Kidney tubule cell (primary cell): ENCODE measurements around the gene KLHL8.

Source experiments
- DNase-seq: peaks from one replicate; pipeline ENCODE4 v3.0.0-alpha.2; 2018; ENCODE audit warnings: low spot score

KLHL8 gene

GRCh38 chr4:87220094-87220822, at the start of gene KLHL8:
KLHL8 (minus strand) TSS chr4:87220618; CDS start chr4:87195539, 25,079 bp downstream.
- peak; percentile 93 for DNase-seq

- peak; percentile 62 for DNase-seq
These were observed 49.7 kb upstream of the KLHL8 start for GRCh38 chr4:87270144-87270543.

- DNase-seq, result peak; percentile 81
These were observed 48.0 kb upstream of the KLHL8 start for GRCh38 chr4:87268411-87268810.

GRCh38 chr4:87266986-87267385, 46.6 kb upstream of the KLHL8 start:
- DNase-seq, result no peak

GRCh38 chr4:87262886-87263285, 42.5 kb upstream of the KLHL8 start:
- DNase-seq, result no peak

- DNase-seq, result peak; percentile 48
These were observed 40.1 kb upstream of the KLHL8 start for GRCh38 chr4:87260477-87260876.

GRCh38 chr4:87258677-87259076, 38.3 kb upstream of the KLHL8 start:
- no peak for DNase-seq

- no peak for DNase-seq
These were observed 37.1 kb upstream of the KLHL8 start for GRCh38 chr4:87257523-87257922.

- no peak for DNase-seq
These were observed 35.3 kb upstream of the KLHL8 start for GRCh38 chr4:87255755-87256154.

- DNase-seq, result no peak
These were observed 30.7 kb upstream of the KLHL8 start for GRCh38 chr4:87251106-87251505.

- no peak for DNase-seq
These were observed 29.9 kb upstream of the KLHL8 start for GRCh38 chr4:87250294-87250693.

- DNase-seq, result no peak
These were observed 29.1 kb upstream of the KLHL8 start for GRCh38 chr4:87249332-87250019.

GRCh38 chr4:87243426-87244053, 23.1 kb upstream of the KLHL8 start:
- DNase-seq, result no peak

GRCh38 chr4:87241336-87241735, 20.9 kb upstream of the KLHL8 start:
- DNase-seq, result no peak

GRCh38 chr4:87240341-87240740, 19.9 kb upstream of the KLHL8 start:
- peak; percentile 81 for DNase-seq

- DNase-seq, result peak; percentile 79
These were observed 19.4 kb upstream of the KLHL8 start for GRCh38 chr4:87239821-87240220.

GRCh38 chr4:87239194-87239593, 18.8 kb upstream of the KLHL8 start:
- DNase-seq, result no peak

- no peak for DNase-seq
These were observed 16.4 kb upstream of the KLHL8 start for GRCh38 chr4:87236861-87237260.

GRCh38 chr4:87235020-87235671, 14.7 kb upstream of the KLHL8 start:
- peak; percentile 60 for DNase-seq

- no peak for DNase-seq
These were observed 11.8 kb upstream of the KLHL8 start for GRCh38 chr4:87232216-87232615.

GRCh38 chr4:87230806-87231205, 10.4 kb upstream of the KLHL8 start:
- no peak for DNase-seq

- DNase-seq, result no peak
These were observed 9.6 kb upstream of the KLHL8 start for GRCh38 chr4:87229979-87230378.
